HEK293 (cell line): ENCODE measurements around the gene CLEC16A.

Experiments used
- CTCF ChIA-PET: fragments of 350-600 bp; formaldehyde crosslinking; extraction: SDS; loops from one replicate; lab custom pipeline; 2021; ENCODE audit warnings: antibody characterized with exemption; lab: Yijun Ruan, JAX
- POLR2A ChIA-PET: fragments of 300-600 bp; formaldehyde crosslinking; extraction: SDS; loops from one replicate; lab custom pipeline; 2020; ENCODE audit warnings: antibody characterized with exemption, inconsistent platforms; lab: Yijun Ruan, JAX
- H3K27ac ChIP-seq: fragments of 200-500 bp; sonication (Bioruptor generic); 2 replicates; pipeline ENCODE4 v1.5.1; 2014; ENCODE audit warnings: low read depth, low read length, control low read depth, inconsistent platforms; ENCODE audit errors: extremely low read depth
- H3K36me3 ChIP-seq, 2 experiments: fragments of 200-500 bp in 1 of 2; sonication (Bioruptor generic) in 1 of 2; 1 replicate in 1 of 2; 2 replicates in 1 of 2; pipeline ENCODE4 v1.5.1; 2014 to 2017; ENCODE audit warnings: inconsistent platforms in 2 of 2, low read length in 2 of 2; ENCODE audit not compliant: control insufficient read depth in 2 of 2, insufficient read depth in 1 of 2
- H3K4me1 ChIP-seq: fragments of 200-500 bp; sonication (Bioruptor generic); 2 replicates; pipeline ENCODE4 v1.5.1; 2014; ENCODE audit warnings: mild to moderate bottlenecking, low read length, inconsistent platforms; ENCODE audit not compliant: control insufficient read depth, insufficient read depth
- H3K4me3 ChIP-seq: 2 replicates; pipeline ENCODE4 v1.5.1; 2011; ENCODE audit warnings: low read depth, mild to moderate bottlenecking, control low read depth, low read length, moderate library complexity
- H3K9me3 ChIP-seq: fragments of 200-500 bp; sonication (Bioruptor generic); 2 replicates; pipeline ENCODE4 v1.5.1; 2014; ENCODE audit warnings: low read depth, low read length, inconsistent platforms; ENCODE audit not compliant: control insufficient read depth, insufficient read depth
- CTCF ChIP-seq: fragments of 450-650 bp; formaldehyde crosslinking; IDR thresholded peaks from 2 replicates; pipeline ENCODE4 v1.5.1; 2016; ENCODE audit warnings: missing biosample characterization, missing genetic modification characterization
- HOXC10 ChIP-seq: sonication (generic); formaldehyde crosslinking; IDR thresholded peaks from 2 replicates; pipeline ENCODE4 v1.8.1; 2023; ENCODE audit warnings: mild to moderate bottlenecking, missing genetic modification reagents
- KLF1 ChIP-seq: fragments of 450-650 bp; formaldehyde crosslinking; IDR thresholded peaks from 2 replicates; pipeline ENCODE4 v1.5.1; 2016; ENCODE audit warnings: missing biosample characterization, missing genetic modification characterization
- SP3 ChIP-seq: fragments of 450-650 bp; formaldehyde crosslinking; IDR thresholded peaks from 2 replicates; pipeline ENCODE4 v1.5.1; 2016; ENCODE audit warnings: missing biosample characterization, missing genetic modification characterization
- ZBTB1 ChIP-seq: fragments of 450-650 bp; formaldehyde crosslinking; IDR thresholded peaks from 2 replicates; pipeline ENCODE4 v1.5.1; 2016; ENCODE audit warnings: missing biosample characterization, missing genetic modification characterization
- ZFHX2 ChIP-seq: fragments of 450-650 bp; formaldehyde crosslinking; conservative IDR thresholded peaks from 2 replicates; pipeline ENCODE4 v1.5.1; 2016; ENCODE audit warnings: missing biosample characterization, missing genetic modification characterization
- ZFP3 ChIP-seq: fragments of 450-650 bp; formaldehyde crosslinking; IDR thresholded peaks from 2 replicates; pipeline ENCODE4 v1.5.1; 2016; ENCODE audit warnings: low read depth, missing biosample characterization, missing genetic modification characterization
- ZNF112 ChIP-seq: fragments of 450-650 bp; formaldehyde crosslinking; IDR thresholded peaks from 2 replicates; pipeline ENCODE4 v1.5.0; 2017; ENCODE audit warnings: missing biosample characterization, missing genetic modification characterization
- ZNF221 ChIP-seq: fragments of 450-650 bp; formaldehyde crosslinking; IDR thresholded peaks from 2 replicates; pipeline ENCODE4 v1.5.1; 2017; ENCODE audit warnings: missing biosample characterization, missing genetic modification characterization, borderline replicate concordance
- ZNF335 ChIP-seq: fragments of 450-650 bp; formaldehyde crosslinking; conservative IDR thresholded peaks from 2 replicates; pipeline ENCODE4 v1.5.1; 2016; ENCODE audit warnings: missing biosample characterization, missing genetic modification characterization
- ZNF366 ChIP-seq: fragments of 450-650 bp; formaldehyde crosslinking; conservative IDR thresholded peaks from 2 replicates; pipeline ENCODE4 v1.5.1; 2016; ENCODE audit warnings: missing biosample characterization, missing genetic modification characterization
- ZNF501 ChIP-seq: fragments of 450-650 bp; formaldehyde crosslinking; IDR thresholded peaks from 2 replicates; pipeline ENCODE4 v1.5.1; 2016; ENCODE audit warnings: missing biosample characterization, missing genetic modification characterization
- ZNF626 ChIP-seq: fragments of 450-650 bp; sonication (Bioruptor Pico); formaldehyde crosslinking; IDR thresholded peaks from 2 replicates; pipeline ENCODE4 v1.5.1; 2018; ENCODE audit warnings: missing biosample characterization, missing genetic modification characterization, inconsistent platforms
- ZNF664 ChIP-seq: fragments of 450-650 bp; formaldehyde crosslinking; IDR thresholded peaks from 2 replicates; pipeline ENCODE4 v1.5.1; 2016; ENCODE audit warnings: missing biosample characterization, missing genetic modification characterization
- ZNF670 ChIP-seq: fragments of 450-650 bp; formaldehyde crosslinking; IDR thresholded peaks from 2 replicates; pipeline ENCODE4 v1.5.1; 2016; ENCODE audit warnings: missing biosample characterization, missing genetic modification characterization, low read depth
- ZSCAN4 ChIP-seq: fragments of 450-650 bp; formaldehyde crosslinking; IDR thresholded peaks from 2 replicates; pipeline ENCODE4 v1.5.1; 2017; ENCODE audit warnings: missing biosample characterization, missing genetic modification characterization
- TF ChIP-seq, protein P1 (sequence below): fragments of 450-650 bp; formaldehyde crosslinking; IDR thresholded peaks from 2 replicates; pipeline ENCODE4 v1.5.1; 2016; ENCODE audit warnings: missing biosample characterization, missing genetic modification characterization, low read depth
- TF ChIP-seq, protein P2 (sequence below): fragments of 450-650 bp; formaldehyde crosslinking; IDR thresholded peaks from 2 replicates; pipeline ENCODE4 v1.5.1; 2016; ENCODE audit warnings: missing biosample characterization, missing genetic modification characterization

CLEC16A gene

GRCh38 chr16:11057711-11058345 lies 113.5 kb downstream of the CLEC16A start:
- Histone ChIP-seq H3K9me3 (no peaks in the 10 kb centered on the region), H3K27ac (no peak overlapping the region), H3K36me3 (peaks cover 0 to 34% of the 10 kb centered on the region in 2 experiments; a peak in 2 of 3 replicates), H3K4me1 (no peaks in the 10 kb centered on the region), H3K4me3 (no peak overlapping the region)
- POLR2A ChIA-PET: no interaction called here
- TF ChIP-seq KLF1 (tag by site-specific recombination) (no peak), ZNF501 (tag by site-specific recombination) (no peak)
- TF ChIP-seq, protein P1, sequence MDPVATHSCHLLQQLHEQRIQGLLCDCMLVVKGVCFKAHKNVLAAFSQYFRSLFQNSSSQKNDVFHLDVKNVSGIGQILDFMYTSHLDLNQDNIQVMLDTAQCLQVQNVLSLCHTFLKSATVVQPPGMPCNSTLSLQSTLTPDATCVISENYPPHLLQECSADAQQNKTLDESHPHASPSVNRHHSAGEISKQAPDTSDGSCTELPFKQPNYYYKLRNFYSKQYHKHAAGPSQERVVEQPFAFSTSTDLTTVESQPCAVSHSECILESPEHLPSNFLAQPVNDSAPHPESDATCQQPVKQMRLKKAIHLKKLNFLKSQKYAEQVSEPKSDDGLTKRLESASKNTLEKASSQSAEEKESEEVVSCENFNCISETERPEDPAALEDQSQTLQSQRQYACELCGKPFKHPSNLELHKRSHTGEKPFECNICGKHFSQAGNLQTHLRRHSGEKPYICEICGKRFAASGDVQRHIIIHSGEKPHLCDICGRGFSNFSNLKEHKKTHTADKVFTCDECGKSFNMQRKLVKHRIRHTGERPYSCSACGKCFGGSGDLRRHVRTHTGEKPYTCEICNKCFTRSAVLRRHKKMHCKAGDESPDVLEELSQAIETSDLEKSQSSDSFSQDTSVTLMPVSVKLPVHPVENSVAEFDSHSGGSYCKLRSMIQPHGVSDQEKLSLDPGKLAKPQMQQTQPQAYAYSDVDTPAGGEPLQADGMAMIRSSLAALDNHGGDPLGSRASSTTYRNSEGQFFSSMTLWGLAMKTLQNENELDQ (tag by site-specific recombination): no peak
- CTCF ChIA-PET: interaction anchor here (0.5 to 0.7 kb wide), 2 partner anchors 8 to 519 kb away, joined by 3 to 4 read pairs; no protein-coding TSS in a partner anchor

- no peak overlapping the region for H3K4me3 ChIP-seq
- H3K4me1 ChIP-seq: no peaks in the 10 kb centered on the region
- ChIA-PET CTCF (interaction anchor here (0.7 kb wide), 1 partner anchor 39 kb away, joined by 4 read pairs; no protein-coding TSS in a partner anchor), POLR2A (no interaction called here)
- TF ChIP-seq SP3 (tag by site-specific recombination): no peak
- no peak for TF ChIP-seq ZNF664 (tag by site-specific recombination)
- no peak for TF ChIP-seq ZNF221 (tag by site-specific recombination)
- TF ChIP-seq ZFHX2: no peak
- TF ChIP-seq, protein P1 (tag by site-specific recombination): no peak
- TF ChIP-seq ZNF670: no peak
- no peak for TF ChIP-seq ZNF366 (tag by site-specific recombination)
- TF ChIP-seq, protein P2, sequence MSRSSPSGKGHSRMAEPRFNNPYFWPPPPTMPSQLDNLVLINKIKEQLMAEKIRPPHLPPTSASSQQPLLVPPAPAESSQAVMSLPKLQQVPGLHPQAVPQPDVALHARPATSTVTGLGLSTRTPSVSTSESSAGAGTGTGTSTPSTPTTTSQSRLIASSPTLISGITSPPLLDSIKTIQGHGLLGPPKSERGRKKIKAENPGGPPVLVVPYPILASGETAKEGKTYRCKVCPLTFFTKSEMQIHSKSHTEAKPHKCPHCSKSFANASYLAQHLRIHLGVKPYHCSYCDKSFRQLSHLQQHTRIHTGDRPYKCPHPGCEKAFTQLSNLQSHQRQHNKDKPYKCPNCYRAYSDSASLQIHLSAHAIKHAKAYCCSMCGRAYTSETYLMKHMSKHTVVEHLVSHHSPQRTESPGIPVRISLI: no peak
- no peak for TF ChIP-seq ZNF335 (tag by site-specific recombination)
- TF ChIP-seq ZSCAN4: no peak
- no peak for TF ChIP-seq ZBTB1 (tag by site-specific recombination)
- TF ChIP-seq ZNF112 (tag by site-specific recombination): no peak
- no peak for TF ChIP-seq ZFP3 (tag by site-specific recombination)
- TF ChIP-seq HOXC10: no peak
- no peak for TF ChIP-seq CTCF
- no peak for TF ChIP-seq ZNF626
- no peaks in the 10 kb centered on the region for H3K9me3 ChIP-seq
- H3K27ac ChIP-seq: no peak overlapping the region
- peaks cover 0 to 35% of the 10 kb centered on the region in 2 experiments; a peak in 1 of 3 replicates for H3K36me3 ChIP-seq
Measured at GRCh38 chr16:11058832-11059231, 114.5 kb downstream of the CLEC16A start.
